ENCODE data around the gene OPRM1. TPM values are rescaled to one million over a fixed set of nuclear protein-coding genes. Genes with fewer than 3 reads are reported as not detected.
"Not testable (repeated sequence)": the region's sequence is repeated elsewhere in the genome, so short reads cannot be mapped to it uniquely, and the experiment has no call there.

The OPRM1 gene
- total RNA-seq, 1 experiment from 2014 or later = not detected

DNA sequence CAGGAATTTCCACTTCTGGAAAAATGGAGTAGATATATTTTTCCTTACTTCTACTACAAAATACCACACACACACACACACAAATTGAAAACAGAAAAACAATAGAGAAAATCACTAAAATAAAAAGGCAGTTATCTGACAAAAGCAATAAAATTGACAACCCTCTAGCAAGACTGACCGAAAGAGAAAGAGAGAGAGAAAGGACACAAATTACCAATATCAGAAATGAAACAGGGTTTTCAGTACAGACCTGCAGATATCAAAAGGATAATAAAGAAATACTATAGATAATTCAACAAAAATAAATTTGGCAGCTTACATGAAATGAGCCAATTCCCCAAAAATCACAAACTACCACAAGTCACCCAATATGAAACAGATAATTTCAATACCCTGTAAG lies 104.7 kb downstream of the OPRM1 start:
- Histone ChIP-seq H3K36me3 (replicated peaks; ENCODE audit: control insufficient read depth, insufficient read depth, low read length) (no peaks in the 10 kb centered on the region), H3K4me3 (ENCODE audit: insufficient read depth, low read depth, low read length) (no peak overlapping the region), H3K27me3 (ENCODE audit: control insufficient read depth, insufficient read depth, low read length) (no peaks in the 10 kb centered on the region)
- DNase-seq = no peak

DNA sequence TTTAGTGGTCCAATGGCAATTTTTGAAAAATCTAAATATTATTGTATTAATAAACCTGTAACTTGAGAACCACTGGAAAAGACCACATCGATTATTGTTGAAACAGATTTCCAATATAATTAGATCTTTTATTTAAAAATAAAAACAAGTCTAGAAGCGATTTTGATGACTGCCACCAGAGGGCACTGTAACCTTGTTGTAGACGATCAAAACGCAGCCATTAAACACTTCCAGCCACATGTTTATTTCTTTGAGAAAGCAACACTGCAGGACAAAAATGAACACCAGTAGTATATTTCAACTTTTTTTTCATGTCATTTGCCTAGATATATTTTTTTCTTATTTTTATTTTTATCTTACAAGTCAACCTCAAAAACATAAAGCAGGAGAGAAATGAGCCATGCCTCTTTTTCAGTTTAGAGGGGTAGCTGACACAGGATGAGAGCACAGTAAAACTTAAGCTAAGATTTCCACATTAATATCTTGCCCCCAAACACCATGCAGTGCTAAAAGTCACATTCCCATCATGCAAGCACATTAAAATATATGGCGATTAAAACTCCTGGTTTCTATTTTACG lies 115.4 kb downstream of the OPRM1 start:
- Histone ChIP-seq H3K4me3 (ENCODE audit: insufficient read depth, low read depth, low read length) (no peak overlapping the region), H3K27me3 (ENCODE audit: control insufficient read depth, insufficient read depth, low read length) (no peaks in the 10 kb centered on the region), H3K36me3 (replicated peaks; ENCODE audit: control insufficient read depth, insufficient read depth, low read length) (no peaks in the 10 kb centered on the region)
- peak; percentile 18 for DNase-seq

DNA sequence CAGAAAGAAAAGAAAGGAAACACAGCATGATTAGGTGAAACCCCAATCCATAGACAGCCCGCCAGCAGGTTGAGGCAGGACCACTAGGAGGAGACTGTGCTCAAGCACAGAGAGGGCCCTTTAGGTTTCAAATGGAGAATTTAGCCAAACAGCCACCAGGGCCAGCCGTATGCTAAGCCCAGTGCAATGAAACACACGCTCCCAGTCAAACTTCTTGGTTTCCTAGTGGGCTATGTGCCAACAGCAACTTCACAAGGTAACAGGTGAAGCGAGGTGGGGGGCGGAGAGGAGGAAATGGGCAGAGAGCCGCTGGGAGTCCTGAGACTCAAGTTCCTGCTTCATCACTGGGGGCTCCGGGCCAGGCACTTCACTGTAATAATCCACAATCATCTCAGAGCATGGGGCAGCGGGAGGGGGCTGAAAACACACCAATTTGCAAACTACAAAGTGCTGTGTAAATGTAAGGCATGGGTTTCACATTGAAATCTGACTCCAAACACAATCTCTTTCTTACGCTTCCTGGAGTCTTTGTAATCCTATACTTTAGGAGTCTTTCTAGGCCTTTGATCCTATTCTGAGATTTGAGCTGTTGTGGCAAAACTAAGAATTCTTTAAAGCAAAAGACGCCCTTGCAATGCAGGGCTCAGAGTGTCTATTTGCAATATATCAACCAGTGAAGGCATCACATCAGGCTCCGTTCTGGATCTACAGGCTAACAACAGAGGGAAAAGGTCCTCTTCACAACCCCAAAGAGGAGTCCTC lies 117.3 kb downstream of the OPRM1 start:
- Histone ChIP-seq H3K27me3 (ENCODE audit: control insufficient read depth, insufficient read depth, low read length) (no peaks in the 10 kb centered on the region), H3K4me3 (ENCODE audit: insufficient read depth, low read depth, low read length) (no peak overlapping the region), H3K36me3 (replicated peaks; ENCODE audit: control insufficient read depth, insufficient read depth, low read length) (no peaks in the 10 kb centered on the region)
- peak; percentile 12 for DNase-seq

DNA sequence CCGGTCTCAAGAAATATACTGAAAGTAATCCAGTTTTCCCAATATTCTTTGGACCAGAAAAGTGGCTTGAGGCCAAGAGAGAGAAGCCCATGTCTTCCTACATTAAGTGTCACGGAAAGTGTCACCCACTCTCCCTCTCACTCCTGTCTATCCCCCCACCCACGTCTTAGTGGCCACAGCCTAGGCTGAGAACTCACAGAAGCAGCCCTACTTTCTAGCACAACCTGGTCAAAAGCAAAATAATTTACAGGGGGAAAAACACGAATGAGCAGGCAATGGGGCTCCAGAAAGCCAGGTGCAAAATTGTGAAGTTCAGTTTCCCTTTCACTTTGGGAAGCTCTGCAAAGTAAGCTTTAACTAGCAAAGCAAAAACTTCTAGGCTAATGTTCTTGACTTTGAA lies 118.0 kb downstream of the OPRM1 start:
- H3K36me3 ChIP-seq (replicated peaks; ENCODE audit: control insufficient read depth, insufficient read depth, low read length) = no peaks in the 10 kb centered on the region
- H3K27me3 ChIP-seq (ENCODE audit: control insufficient read depth, insufficient read depth, low read length) = no peaks in the 10 kb centered on the region
- no peak for DNase-seq
- H3K4me3 ChIP-seq (ENCODE audit: insufficient read depth, low read depth, low read length) = no peak overlapping the region

DNA sequence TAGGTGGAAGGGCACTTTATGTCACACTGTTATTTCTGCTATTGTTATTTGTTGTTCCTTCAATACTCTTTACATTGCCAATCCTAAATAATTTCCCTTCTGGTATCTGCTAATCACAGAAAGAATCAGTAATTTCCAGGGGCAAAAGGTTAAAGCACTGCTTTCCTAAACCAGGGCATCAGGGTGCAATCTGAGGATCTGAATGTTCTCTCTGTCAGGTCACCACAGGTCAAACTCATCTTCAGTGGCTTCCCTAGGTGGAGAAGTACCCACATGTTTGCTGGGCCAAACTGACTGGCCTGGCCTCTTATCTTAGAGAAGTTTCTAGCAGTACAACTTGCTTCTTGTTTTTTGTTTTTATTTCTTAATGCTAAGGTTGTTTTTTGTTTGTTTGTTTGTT lies 118.7 kb downstream of the OPRM1 start:
- no peak overlapping the region for H3K4me3 ChIP-seq (ENCODE audit: insufficient read depth, low read depth, low read length)
- no peaks in the 10 kb centered on the region for H3K36me3 ChIP-seq (replicated peaks; ENCODE audit: control insufficient read depth, insufficient read depth, low read length)
- no peaks in the 10 kb centered on the region for H3K27me3 ChIP-seq (ENCODE audit: control insufficient read depth, insufficient read depth, low read length)
- DNase-seq = no peak

DNA sequence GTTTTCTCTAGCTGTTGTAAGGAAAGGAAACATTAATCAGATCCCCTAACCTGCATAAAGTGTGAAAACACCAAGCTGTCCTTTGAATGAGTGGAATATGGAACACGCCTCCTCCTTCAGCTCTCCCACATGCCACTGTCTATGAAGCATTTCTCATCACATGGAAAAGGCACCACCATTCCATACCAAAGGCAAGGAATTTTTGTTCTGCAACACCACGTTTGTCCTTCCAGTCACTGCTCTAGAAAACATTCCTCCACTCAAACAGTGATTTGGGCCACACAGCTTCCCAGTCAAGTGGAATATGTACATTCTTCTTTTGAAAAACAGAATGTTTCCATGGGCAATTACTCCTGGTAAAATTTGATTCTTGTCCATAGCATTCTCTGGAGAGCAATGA lies 120.1 kb downstream of the OPRM1 start:
- H3K4me3 ChIP-seq (ENCODE audit: insufficient read depth, low read depth, low read length) = no peak overlapping the region
- no peaks in the 10 kb centered on the region for H3K36me3 ChIP-seq (replicated peaks; ENCODE audit: control insufficient read depth, insufficient read depth, low read length)
- no peak for DNase-seq
- H3K27me3 ChIP-seq (ENCODE audit: control insufficient read depth, insufficient read depth, low read length) = no peaks in the 10 kb centered on the region

DNA sequence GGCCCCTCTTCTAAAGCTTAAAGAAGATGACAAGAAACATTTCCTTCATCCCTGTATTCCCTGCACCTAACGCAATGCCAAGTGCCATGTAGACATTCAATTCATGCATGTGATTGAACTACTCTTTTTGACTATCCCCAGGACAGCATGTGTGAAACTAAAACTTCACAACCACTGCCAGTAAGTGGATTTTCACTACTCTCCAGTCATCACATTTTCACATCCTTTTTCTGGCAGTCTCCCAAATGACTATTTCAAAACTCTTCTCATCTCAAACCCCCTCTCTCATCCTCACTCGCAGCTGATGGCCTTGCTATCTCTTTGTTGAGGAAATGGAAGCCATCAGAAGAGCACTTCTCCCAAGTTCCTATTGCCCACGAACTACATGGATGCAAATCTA lies 122.6 kb downstream of the OPRM1 start:
- Histone ChIP-seq H3K4me3 (ENCODE audit: insufficient read depth, low read depth, low read length) (no peak overlapping the region), H3K27me3 (ENCODE audit: control insufficient read depth, insufficient read depth, low read length) (no peaks in the 10 kb centered on the region), H3K36me3 (replicated peaks; ENCODE audit: control insufficient read depth, insufficient read depth, low read length) (no peaks in the 10 kb centered on the region)
- DNase-seq = no peak

DNA sequence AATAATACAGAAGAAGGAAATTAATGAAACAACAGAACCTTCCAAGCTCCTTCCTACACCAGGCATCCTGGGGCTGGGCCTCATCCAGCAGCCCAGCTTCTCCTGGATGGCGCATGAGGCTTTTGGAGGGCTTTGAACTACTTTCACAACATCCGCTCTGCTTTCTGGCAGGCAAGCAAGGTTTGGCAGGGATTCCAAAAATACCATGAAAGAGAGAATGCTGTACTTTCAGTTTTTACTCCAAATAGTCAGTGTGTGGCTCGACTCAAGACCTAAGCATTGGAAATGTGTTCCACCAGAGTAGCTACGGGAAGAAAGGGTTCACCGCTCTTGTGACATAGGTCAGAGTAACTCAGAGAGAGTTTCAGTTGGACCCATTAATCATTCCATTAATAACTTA lies 125.4 kb downstream of the OPRM1 start:
- H3K36me3 ChIP-seq (replicated peaks; ENCODE audit: control insufficient read depth, insufficient read depth, low read length) = no peaks in the 10 kb centered on the region
- no peak for DNase-seq
- no peak overlapping the region for H3K4me3 ChIP-seq (ENCODE audit: insufficient read depth, low read depth, low read length)
- no peaks in the 10 kb centered on the region for H3K27me3 ChIP-seq (ENCODE audit: control insufficient read depth, insufficient read depth, low read length)

DNA sequence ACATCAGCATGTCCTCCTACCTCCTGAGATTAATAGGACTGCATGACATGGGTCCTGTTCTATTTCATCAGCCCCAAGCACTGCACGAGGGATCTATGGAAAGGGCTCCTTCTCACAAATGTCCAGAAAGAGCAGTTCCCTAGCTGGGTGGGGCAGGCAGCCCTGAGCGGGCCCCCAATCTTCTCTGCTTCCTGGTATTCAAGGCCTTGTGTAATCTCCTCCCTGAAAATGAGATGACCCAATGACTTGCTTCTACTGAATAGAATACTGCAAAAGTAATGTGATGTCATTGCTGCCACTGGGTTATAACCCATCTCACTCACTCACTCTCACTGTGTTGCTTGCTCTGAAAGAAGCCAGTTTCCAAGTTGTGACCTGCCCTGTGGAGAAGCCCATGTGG lies 126.4 kb downstream of the OPRM1 start:
- no peaks in the 10 kb centered on the region for H3K36me3 ChIP-seq (replicated peaks; ENCODE audit: control insufficient read depth, insufficient read depth, low read length)
- no peaks in the 10 kb centered on the region for H3K27me3 ChIP-seq (ENCODE audit: control insufficient read depth, insufficient read depth, low read length)
- H3K4me3 ChIP-seq (ENCODE audit: insufficient read depth, low read depth, low read length) = no peak overlapping the region
- DNase-seq = no peak

DNA sequence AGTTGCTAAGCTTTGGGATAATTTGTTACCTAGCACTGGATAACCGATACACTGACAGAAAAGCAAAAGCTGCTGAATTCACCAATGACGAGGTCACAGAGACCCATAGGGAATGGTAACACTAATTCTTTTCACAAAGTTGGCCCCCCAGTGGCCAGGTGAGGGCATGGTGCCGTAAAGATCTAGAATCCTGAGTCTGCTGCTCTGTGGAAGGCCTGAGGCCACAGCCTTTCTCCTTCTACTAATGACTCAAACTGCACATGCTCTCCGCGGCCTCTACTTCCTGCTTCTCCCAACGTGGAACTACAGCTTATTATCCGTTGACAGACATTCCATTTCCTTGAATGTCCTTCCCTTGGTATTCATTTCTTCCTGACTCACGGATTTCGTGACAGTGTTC lies 127.1 kb downstream of the OPRM1 start:
- Histone ChIP-seq H3K4me3 (ENCODE audit: insufficient read depth, low read depth, low read length) (no peak overlapping the region), H3K27me3 (ENCODE audit: control insufficient read depth, insufficient read depth, low read length) (no peaks in the 10 kb centered on the region), H3K36me3 (replicated peaks; ENCODE audit: control insufficient read depth, insufficient read depth, low read length) (no peaks in the 10 kb centered on the region)
- DNase-seq = peak; percentile 13

DNA sequence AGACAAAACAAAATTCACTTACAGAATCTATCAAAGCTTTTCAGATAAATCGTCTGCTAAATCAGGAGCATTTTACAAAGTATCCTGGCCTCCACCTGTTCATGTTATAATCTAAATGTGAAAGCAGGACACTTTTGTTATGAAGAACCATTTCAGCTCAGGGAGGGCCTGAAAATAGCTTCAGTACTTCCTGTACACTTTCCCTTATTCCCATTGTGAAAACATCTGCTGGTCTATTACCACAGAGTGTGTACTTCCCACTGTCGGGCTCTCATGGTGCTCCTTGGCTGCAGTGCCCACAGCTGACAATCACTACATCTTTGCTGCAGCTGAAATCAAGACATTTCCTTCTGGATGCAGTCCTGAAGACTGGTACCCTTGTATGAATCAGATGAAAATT lies 128.1 kb downstream of the OPRM1 start:
- no peaks in the 10 kb centered on the region for H3K27me3 ChIP-seq (ENCODE audit: control insufficient read depth, insufficient read depth, low read length)
- H3K36me3 ChIP-seq (replicated peaks; ENCODE audit: control insufficient read depth, insufficient read depth, low read length) = no peaks in the 10 kb centered on the region
- DNase-seq = no peak
- H3K4me3 ChIP-seq (ENCODE audit: insufficient read depth, low read depth, low read length) = no peak overlapping the region

DNA sequence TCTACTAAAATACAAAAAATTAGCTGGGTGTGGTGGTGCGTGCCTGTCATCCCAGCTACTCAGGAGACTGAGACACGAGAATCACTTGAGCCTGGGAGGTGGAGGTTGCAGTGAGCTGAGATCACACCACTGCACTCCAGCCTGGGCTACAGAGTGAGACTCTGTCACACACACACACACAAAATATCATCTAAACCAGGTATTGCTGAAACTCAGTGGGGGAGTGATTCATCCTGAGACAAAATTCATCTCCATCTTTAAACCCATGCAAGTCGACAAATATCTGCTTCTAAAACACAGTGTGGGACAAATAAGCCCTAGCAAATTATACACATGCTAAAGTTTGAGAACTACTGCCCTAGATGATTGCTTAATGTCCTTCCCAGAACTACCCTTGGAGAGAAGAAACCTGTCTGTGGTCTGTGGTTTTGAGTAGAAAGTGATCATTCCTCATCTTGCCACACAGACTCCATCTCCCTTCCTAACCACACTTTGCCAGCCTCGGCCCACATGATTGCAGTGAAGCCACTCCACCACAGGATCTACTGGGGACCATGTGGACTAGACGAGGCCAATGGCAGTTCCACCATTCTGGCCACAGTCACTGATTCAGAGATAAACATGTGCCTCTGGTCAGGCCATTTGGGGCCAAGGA lies 130.3 kb downstream of the OPRM1 start:
- Histone ChIP-seq H3K27me3 (ENCODE audit: control insufficient read depth, insufficient read depth, low read length) (no peaks in the 10 kb centered on the region), H3K4me3 (ENCODE audit: insufficient read depth, low read depth, low read length) (no peak overlapping the region), H3K36me3 (replicated peaks; ENCODE audit: control insufficient read depth, insufficient read depth, low read length) (no peaks in the 10 kb centered on the region)
- no peak for DNase-seq

DNA sequence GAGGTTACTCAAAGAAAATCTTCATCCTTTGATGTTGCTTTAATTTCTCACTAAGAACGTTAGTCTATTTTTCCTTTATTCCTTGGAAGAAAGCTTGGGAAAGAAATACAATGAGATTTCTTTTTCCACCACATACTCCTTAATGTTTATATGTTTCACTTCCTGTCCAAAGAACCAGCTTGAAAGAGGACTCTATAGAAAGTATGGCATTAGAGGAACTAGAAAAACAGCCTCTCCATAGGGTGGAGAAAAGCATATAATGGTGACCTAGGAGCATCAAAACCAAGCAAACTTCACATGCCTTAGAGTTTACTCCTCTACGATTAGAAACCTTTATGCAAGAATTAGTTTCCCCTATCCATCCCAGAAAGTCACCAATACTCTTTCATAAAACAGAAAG lies 131.1 kb downstream of the OPRM1 start:
- no peaks in the 10 kb centered on the region for H3K27me3 ChIP-seq (ENCODE audit: control insufficient read depth, insufficient read depth, low read length)
- no peaks in the 10 kb centered on the region for H3K36me3 ChIP-seq (replicated peaks; ENCODE audit: control insufficient read depth, insufficient read depth, low read length)
- no peak overlapping the region for H3K4me3 ChIP-seq (ENCODE audit: insufficient read depth, low read depth, low read length)
- DNase-seq = no peak

DNA sequence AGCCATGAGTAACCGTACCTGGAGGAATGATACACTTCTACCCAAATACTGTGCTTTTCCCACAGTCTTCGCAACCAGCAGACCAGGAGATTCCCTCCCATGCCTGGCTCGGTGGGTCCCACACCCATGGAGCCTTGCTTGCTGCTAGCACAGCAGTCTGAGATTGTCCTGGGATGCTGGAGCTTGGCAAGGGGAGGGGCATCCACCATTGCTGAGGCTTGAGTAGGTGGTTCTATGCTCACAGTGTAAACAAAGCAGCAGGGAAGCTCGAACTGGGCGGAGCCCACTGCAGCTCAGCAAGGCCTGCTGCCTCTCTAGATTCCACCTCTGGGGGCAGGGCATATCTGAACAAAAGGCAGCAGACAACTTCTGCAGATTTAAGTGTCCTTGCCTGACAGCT lies 133.4 kb downstream of the OPRM1 start:
- not testable (repeated sequence) for DNase-seq; H3K27me3 ChIP-seq (ENCODE audit: control insufficient read depth, insufficient read depth, low read length); H3K36me3 ChIP-seq (replicated peaks; ENCODE audit: control insufficient read depth, insufficient read depth, low read length)

DNA sequence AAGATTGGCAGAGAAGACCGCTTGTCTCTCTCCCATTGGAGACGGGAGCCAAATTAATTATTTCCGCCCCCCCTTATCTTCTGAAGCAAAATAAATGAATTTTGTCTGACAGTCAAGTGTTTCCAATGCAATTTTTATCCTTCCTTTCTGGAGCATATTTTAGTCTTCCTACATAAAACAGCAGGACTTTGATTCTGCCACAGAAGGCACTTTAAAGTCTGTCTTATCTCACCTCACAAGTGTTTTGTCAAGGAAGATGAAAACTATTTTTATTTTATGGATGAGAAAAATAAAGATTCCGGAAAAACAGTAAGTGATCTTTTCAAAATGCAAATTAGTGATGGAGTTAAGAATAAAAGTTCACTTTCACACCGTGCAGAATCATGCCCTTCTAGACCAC lies 140.4 kb downstream of the OPRM1 start:
- Histone ChIP-seq H3K36me3 (replicated peaks; ENCODE audit: control insufficient read depth, insufficient read depth, low read length) (no peaks in the 10 kb centered on the region), H3K27me3 (ENCODE audit: control insufficient read depth, insufficient read depth, low read length) (no peaks in the 10 kb centered on the region), H3K4me3 (ENCODE audit: insufficient read depth, low read depth, low read length) (no peak overlapping the region)
- DNase-seq = no peak

More for the DNA sequence above, 133.4 kb downstream of the OPRM1 start:
- not testable (repeated sequence) for H3K4me3 ChIP-seq (ENCODE audit: insufficient read depth, low read depth, low read length)

All from H7 (cell line).